Stimulated activated CD8-positive, alpha-beta memory T cell treated with anti-CD3 and anti-CD28 coated beads, Interleukin-4, amount 100 ng/mL, for 4 hours (primary cell): ENCODE data around the gene DIABLO.
"Not testable (repeated sequence)": the region's sequence is repeated elsewhere in the genome, so short reads cannot be mapped to it uniquely, and the experiment has no call there.

Experiments used
- DNase-seq, 2 donors: peaks; one replicate each; pipeline ENCODE4 v3.0.0-alpha.2; 2020; ENCODE audit warnings: low read depth in 2 of 2, low spot score in 1 of 2

DIABLO gene

DNA sequence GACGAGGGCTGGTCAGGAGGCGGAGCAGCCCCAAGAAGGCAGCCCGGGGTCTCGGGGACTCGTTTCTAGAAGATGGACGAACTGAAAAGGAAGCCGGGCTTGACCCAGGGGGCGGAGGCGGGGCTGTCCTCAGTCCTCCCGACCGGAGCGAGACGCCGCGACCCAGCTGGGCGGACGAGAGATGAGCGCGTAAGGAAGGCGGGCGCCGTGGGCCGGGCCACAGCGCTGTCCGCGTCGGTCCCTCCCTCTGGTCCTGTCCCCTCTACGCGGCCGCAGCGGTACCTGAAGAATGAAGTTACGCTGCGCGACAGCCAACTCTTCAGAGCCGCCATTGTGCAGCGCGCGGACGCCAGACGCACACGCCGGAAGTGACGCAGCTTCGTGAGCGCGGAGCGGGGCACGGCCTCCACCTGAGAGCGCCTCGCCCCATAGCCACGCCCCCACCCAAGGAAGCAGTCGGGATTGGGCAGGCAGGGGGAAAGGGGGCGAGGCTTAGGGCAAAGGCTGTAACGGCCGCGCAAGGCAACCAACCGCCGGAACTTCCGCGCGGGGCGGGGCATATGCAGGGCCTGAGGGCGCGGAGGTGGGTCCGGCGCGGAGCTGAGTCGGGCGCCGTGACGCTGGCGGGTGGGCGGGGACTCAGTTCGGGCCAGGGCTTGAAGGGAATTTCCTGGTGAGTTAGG is at the start of gene DIABLO:
TSS of gene DIABLO (minus strand) at position 370 of the 683 bp plus-strand sequence. CDS start at position 332, 38 bp downstream.
- DNase-seq, result peak; percentile 99 to 100

DNA sequence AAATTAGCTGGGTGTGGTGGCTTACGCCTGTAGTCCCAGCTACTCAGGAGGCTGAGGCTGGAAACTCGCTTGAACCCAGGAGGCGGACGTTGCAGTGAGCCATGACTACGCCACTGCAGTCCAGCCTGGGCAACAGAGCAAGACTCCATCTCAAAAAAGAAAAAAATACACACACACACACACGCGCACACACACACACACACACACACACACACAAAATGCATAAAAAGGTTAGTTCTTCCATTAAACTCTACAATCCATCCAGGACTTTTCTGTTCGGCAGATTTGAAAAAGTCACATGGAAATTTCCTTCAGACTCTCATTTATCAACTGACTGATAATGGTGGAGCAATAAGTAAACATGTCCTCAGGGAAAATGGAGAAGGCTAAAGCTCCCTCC is 49.6 kb upstream of the DIABLO start:
- DNase-seq, result no peak

DNA sequence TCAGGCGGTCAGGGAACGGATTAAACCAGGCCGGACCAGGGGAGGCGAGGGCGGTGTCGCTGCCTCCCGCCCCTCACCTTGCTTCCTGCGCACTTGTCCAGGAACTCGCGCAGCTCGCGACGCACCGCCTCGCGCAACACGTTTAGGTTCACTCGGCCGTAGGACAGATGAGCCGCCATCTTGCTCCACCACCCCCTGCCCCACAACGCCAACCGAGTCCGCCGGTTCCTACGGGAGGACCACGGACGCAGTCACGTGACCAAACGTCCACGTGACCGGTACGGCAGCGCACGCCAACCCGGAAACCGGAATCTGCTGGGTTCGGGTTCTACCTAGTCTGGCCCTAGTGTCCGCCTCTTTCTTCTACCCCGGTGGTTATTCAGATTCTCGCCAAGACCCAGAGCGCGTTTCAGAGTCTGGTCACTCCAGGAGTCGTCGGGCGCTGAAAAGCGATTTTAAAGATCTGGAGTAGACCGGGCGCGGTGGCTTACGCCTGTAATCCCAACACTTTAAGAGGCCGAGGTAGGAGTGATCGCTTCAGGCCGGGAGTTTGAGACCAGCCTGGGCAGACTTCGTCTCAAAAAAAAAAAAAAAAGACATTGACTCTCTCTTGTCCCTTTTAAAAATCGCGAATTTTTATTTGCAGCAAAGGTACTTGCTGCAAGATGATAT is 40.5 kb upstream of the DIABLO start, which contains the start of gene VPS33A:
TSS of gene VPS33A (minus strand) at position 265 of the 672 bp plus-strand sequence. CDS start at position 179, 86 bp downstream.
- peak; percentile 83 to 85 for DNase-seq

- DNase-seq, result peak in 1 of 2 donors; percentile 13
These were observed 40.0 kb upstream of the DIABLO start for GRCh38 chr12:122265886-122266229.

DNA sequence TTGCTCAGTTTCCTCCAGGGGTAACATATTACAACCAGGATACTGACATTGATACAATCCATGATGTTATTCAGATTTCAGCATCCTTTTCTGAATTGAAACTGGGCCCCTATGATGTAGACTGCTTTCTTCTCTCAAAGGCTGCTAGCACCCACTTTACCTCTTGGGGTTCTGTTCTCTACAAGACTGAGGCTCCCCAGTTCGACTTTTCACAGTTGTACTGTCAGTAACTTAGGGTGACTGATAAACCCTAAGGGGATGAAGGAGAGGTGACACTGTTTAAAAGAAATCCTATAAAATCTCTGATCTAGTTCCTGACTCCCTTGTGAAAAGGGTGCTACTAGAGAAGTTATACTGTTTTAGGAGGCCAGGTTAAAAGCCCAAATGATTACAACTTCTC is 39.6 kb upstream of the DIABLO start:
- no peak for DNase-seq

GRCh38 chr12:122260735-122261134 is 34.9 kb upstream of the DIABLO start:
- DNase-seq, result not testable (repeated sequence)

DNA sequence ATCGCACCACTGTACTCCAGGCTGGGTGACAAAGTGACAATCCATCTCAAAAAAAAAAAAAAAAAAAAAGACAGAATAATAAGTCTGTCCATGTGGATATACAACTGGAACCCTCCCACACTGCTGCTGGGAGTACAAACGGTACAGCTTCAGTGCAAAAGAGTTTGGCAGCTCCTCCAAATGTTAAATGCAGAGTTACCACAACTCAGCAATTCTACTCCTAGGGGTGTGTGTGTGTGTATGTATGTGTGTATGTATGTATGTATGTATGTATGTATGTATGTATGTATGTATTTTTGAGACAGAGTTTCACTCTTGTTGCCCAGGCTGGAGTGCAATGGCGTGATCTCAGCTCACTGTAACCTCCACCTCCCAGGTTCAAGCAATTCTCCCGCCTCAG is 33.1 kb upstream of the DIABLO start:
- DNase-seq, result not testable (repeated sequence)

DNA sequence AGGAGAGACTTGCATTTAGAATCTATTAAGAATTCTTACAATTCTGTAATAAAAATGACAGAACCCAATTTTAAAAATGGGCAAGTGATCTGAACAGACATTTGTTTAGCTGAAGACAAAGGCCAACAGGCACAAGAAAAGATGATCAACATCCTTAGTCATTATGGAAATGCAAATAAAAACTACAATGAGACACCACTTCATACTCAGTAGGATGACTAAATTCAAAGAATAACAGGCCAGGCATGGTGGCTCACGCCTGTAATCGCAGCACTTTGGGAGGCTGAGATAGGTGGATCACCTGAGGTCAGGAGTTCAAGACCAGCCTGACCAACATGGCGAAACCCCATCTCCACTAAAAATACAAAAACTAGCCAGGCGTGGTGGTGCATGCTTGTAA is 32.6 kb upstream of the DIABLO start:
- DNase-seq, result not testable (repeated sequence)

GRCh38 chr12:122250536-122250935 is 24.7 kb upstream of the DIABLO start:
- DNase-seq, result no peak

DNA sequence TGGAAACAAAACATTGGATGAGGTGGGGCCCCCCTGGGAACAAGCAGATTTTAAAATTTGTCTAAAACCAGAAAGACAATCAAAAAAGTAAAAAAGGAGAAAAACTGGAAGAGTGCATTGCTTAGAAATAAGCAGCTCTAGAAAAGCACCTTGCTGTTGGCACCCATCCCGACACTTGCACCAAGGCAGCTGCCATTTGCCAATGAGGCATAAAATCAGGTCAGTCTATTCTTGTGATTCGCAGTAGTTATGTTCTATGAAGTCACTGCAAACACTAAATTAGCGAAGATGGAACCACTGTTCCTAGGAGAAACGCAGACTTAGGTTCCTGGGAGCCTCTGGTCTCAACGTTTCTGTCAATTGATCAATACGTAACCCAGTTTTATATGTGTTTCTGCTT is 24.2 kb upstream of the DIABLO start:
- no peak for DNase-seq

- no peak for DNase-seq
These were observed 19.7 kb upstream of the DIABLO start for GRCh38 chr12:122245553-122245952.

- DNase-seq, result no peak
These were observed 18.9 kb upstream of the DIABLO start for GRCh38 chr12:122244565-122245371.

GRCh38 chr12:122243965-122244364 is 18.1 kb upstream of the DIABLO start:
- DNase-seq, result no peak

DNA sequence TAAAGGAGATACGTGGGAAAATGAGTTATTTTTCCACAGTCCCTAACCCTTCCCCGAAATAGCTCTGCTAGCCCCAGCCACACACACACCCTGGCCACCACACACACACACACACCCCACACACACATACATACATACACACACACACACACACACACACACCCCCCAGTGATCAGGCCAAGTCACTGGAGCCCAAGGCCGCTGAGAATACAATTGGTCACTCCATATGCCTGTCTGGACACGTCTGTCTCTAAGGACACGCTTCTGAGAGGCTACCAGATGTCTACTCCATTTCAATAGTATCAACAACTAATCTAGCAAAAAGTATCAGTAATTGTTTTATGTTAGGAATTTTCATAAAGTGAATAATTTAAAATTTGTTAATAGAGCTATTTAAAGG is 13.0 kb upstream of the DIABLO start:
- DNase-seq, result no peak

DNA sequence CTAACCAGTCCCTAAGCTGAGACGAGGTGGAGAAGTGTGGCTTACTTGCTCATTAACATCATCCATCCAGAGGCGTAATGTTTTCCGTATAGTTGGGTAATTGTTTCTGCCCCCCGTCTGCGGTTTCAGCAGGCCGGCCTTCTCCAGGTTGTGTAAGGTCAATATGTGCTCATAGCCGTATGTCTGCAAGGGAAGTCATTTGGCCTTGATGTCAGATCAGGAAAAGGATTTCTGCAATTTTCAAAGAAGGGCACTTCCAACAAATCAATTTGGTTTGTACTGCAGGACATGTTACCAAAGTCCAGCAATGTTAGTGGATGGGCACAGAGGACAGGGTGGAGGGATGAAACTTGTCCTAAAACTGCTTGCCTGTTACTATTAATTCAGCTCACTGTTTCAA is 9.9 kb upstream of the DIABLO start:
- DNase-seq, result no peak

DNA sequence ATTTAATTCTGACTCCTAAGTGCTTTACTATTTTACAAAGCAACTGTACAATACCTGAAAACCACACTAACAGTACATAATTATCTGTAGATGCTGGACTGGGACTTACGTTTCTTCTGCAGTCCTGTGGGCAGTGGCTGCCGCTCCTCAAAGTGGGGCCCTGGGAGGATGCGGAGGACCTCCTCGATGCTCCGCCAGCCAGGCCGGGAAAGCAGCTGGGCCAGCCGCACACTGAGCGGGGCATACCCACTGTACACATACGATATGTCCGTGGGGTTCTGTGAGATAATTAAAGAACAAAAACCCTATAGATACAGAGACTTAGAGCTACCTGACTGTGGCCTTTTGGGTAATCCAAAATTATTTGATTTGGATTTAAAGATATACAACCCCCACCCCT is 6.8 kb upstream of the DIABLO start:
- DNase-seq, result no peak

- no peak for DNase-seq
These were observed 4.9 kb upstream of the DIABLO start for GRCh38 chr12:122230798-122231197.

GRCh38 chr12:122228092-122228491 is 2.2 kb upstream of the DIABLO start:
- no peak for DNase-seq

GRCh38 chr12:122227341-122227740 is 1.5 kb upstream of the DIABLO start:
- DNase-seq, result peak; percentile 26 to 33

DNA sequence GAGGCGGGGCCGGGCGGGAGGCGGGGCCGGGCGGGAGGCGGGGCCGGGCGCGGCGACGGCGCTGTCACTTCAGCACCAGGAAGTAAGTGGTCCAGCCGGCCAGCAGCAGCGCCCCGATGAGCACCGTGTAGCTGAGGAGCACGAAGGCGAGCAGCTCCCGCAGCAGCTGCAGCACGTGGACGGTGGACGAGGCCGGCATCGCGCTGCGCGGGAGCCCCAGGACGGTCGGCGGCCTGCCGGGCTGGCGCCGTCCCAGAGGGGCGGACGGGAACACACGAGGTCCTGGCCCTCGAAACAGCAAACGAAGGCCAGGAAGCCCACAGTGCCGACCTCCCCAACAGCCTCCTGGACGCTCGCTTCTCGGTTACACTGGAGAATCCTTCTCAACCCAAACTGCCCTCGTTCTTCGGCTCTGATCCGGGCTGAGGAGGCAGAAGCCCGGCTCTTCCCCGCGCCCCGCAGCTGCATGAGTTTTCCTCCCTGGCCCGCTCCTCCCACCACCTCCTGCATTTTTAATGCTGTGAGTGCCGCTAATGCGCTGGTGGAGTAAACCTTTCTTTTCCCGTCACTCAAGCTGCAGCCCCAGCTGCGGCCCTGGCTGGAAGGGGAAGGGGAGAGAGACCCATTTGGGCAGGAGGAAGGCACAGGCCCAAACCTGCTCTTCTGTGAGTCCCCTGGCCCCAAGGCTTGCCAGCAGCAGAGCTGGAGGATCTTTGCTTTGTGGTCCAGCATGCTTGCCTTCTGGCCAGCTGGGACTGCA is 694 bp upstream of the DIABLO start:
- DNase-seq, result no peak

DNA sequence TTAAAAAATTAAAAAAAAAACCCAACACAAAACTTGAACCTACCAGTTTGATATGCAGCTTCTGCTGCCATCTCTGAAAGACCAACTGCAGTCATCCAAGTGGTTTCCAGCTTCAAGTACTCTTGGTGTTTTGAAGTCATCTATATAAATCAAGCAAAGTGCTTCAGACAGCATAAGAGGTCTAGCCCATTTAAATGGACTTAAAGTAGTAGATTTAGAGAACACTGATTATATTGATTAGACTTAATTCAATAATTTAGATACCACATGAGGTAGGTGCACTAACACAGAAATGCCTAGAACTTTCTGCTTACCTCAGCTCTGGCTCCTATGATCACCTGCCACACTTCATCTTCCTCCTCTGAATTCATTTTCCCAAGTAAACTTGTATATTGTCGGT is 9.4 kb downstream of the DIABLO start:
- DNase-seq, result no peak
